ENCODE results near the gene OR10W1.

OR10W1 gene

DNA sequence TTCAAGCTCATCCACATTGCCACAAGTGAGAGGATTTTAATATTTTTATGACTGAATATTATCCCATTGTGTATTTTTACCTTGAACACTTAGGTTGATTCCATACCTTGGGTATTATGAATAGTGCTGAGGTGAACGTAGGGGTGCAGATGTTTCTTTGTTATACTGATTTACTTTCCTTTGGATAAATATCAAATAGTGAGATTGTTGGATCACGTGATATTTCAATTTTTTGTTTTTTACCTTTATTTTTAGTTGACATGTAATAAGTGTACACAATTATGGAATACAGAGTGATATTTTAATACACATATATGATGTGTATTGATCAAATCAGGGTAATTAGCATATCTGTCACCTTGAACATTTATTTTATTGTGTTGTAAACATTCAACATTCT lies 8.1 kb downstream of the OR10W1 start:
- Histone ChIP-seq H4K20me1 (ENCODE audit: control insufficient read depth, insufficient read depth, low read depth, low read length) (no peaks in the 10 kb centered on the region), H3K4me1 (ENCODE audit: control insufficient read depth, low read length) (no peaks in the 10 kb centered on the region), H3K9me3 (ENCODE audit: control insufficient read depth, insufficient read depth, low read length) (no peaks in the 10 kb centered on the region), H3K9me2 (replicated peaks; ENCODE audit: control insufficient read depth, low read length) (no peaks in the 10 kb centered on the region; the same call in 1 of the 2 replicates), H3K27ac (ENCODE audit: low read depth, low read length) (no peak overlapping the region), H3K27me3 (ENCODE audit: control insufficient read depth, low read length) (no peaks in the 10 kb centered on the region), H3F3A (ENCODE audit: control insufficient read depth, insufficient read depth) (no peaks in the 10 kb centered on the region), H3K4me3 (ENCODE audit: low read length) (no peak overlapping the region), H3K79me2 (ENCODE audit: control insufficient read depth, low read length) (no peaks in the 10 kb centered on the region), H3K4me2 (ENCODE audit: low read length) (no peak overlapping the region), H3K36me3 (ENCODE audit: control insufficient read depth, low read length) (no peaks in the 10 kb centered on the region)
- no peak for TF ChIP-seq EZH2phosphoT487 (IDR thresholded peaks at IDR 0.05; ENCODE audit: borderline replicate concordance, low read length)
- TF ChIP-seq, protein P1, sequence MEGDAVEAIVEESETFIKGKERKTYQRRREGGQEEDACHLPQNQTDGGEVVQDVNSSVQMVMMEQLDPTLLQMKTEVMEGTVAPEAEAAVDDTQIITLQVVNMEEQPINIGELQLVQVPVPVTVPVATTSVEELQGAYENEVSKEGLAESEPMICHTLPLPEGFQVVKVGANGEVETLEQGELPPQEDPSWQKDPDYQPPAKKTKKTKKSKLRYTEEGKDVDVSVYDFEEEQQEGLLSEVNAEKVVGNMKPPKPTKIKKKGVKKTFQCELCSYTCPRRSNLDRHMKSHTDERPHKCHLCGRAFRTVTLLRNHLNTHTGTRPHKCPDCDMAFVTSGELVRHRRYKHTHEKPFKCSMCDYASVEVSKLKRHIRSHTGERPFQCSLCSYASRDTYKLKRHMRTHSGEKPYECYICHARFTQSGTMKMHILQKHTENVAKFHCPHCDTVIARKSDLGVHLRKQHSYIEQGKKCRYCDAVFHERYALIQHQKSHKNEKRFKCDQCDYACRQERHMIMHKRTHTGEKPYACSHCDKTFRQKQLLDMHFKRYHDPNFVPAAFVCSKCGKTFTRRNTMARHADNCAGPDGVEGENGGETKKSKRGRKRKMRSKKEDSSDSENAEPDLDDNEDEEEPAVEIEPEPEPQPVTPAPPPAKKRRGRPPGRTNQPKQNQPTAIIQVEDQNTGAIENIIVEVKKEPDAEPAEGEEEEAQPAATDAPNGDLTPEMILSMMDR (IDR thresholded peaks at IDR 0.05; ENCODE audit: low read depth, low read length, poor library complexity, severe bottlenecking) = no peak

DNA sequence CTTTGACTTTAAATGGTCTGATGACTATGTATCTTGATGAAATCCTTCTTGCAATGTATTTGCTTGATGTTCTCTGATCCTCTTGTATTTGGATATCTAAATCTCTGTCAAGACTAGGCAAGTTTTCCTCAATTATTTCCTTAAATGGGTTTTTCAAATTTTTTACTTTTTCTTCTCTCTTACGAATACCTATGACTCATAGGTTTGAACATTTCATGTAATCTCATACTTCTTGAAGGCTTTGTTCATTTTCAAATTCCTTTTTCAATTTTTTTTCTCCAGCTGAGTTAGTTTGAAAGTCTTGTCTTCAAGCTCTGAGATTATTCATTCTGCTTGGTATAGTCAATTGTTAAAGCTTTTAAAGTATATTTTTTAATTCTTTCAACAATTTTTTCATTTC lies 13.1 kb downstream of the OR10W1 start:
- H3K4me3 ChIP-seq (ENCODE audit: low read length) = no peak overlapping the region
- no peaks in the 10 kb centered on the region for H3F3A ChIP-seq (ENCODE audit: control insufficient read depth, insufficient read depth)
- TF ChIP-seq, protein P1 (IDR thresholded peaks at IDR 0.05; ENCODE audit: low read depth, low read length, poor library complexity, severe bottlenecking) = no peak
- TF ChIP-seq EZH2phosphoT487 (IDR thresholded peaks at IDR 0.05; ENCODE audit: borderline replicate concordance, low read length) = no peak
- H3K79me2 ChIP-seq (ENCODE audit: control insufficient read depth, low read length) = no peaks in the 10 kb centered on the region
- H3K9me3 ChIP-seq (ENCODE audit: control insufficient read depth, insufficient read depth, low read length) = no peaks in the 10 kb centered on the region
- H3K4me2 ChIP-seq (ENCODE audit: low read length) = no peak overlapping the region
- H3K27me3 ChIP-seq (ENCODE audit: control insufficient read depth, low read length) = no peaks in the 10 kb centered on the region
- no peaks in the 10 kb centered on the region for H3K4me1 ChIP-seq (ENCODE audit: control insufficient read depth, low read length)
- no peaks in the 10 kb centered on the region for H4K20me1 ChIP-seq (ENCODE audit: control insufficient read depth, insufficient read depth, low read depth, low read length)
- no peaks in the 10 kb centered on the region for H3K9me2 ChIP-seq (replicated peaks; ENCODE audit: control insufficient read depth, low read length)
- H3K36me3 ChIP-seq (ENCODE audit: control insufficient read depth, low read length) = no peaks in the 10 kb centered on the region
- no peak overlapping the region for H3K27ac ChIP-seq (ENCODE audit: low read depth, low read length)

DNA sequence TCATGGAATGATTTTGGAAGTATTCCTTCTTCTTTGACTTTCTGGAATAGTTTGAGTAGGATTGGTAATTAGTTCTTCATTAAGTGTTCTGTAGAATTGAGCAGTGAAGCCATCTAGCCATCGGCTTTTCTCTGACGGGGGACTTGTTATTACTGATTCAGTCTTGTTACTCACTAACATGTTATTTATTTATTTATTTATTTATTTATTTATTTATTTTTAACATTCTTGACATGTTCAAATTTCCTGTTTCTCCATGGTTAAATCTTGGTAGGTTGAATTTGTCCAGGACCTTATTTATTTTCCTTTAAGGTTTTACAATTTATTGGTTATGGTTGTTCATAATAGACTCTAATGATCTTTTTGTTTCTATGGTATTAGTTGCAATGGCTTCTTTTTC lies 24.1 kb downstream of the OR10W1 start:
- H3K36me3 ChIP-seq (ENCODE audit: control insufficient read depth, low read length) = no peaks in the 10 kb centered on the region
- no peaks in the 10 kb centered on the region for H3K4me1 ChIP-seq (ENCODE audit: control insufficient read depth, low read length)
- no peak overlapping the region for H3K4me3 ChIP-seq (ENCODE audit: low read length)
- TF ChIP-seq, protein P1 (IDR thresholded peaks at IDR 0.05; ENCODE audit: low read depth, low read length, poor library complexity, severe bottlenecking) = no peak
- no peak for TF ChIP-seq EZH2phosphoT487 (IDR thresholded peaks at IDR 0.05; ENCODE audit: borderline replicate concordance, low read length)
- no peaks in the 10 kb centered on the region for H3F3A ChIP-seq (ENCODE audit: control insufficient read depth, insufficient read depth)
- H3K27me3 ChIP-seq (ENCODE audit: control insufficient read depth, low read length) = no peaks in the 10 kb centered on the region
- H3K79me2 ChIP-seq (ENCODE audit: control insufficient read depth, low read length) = no peaks in the 10 kb centered on the region
- no peaks in the 10 kb centered on the region for H3K9me2 ChIP-seq (replicated peaks; ENCODE audit: control insufficient read depth, low read length)
- no peaks in the 10 kb centered on the region for H3K9me3 ChIP-seq (ENCODE audit: control insufficient read depth, insufficient read depth, low read length)
- H3K27ac ChIP-seq (ENCODE audit: low read depth, low read length) = no peak overlapping the region
- no peak overlapping the region for H3K4me2 ChIP-seq (ENCODE audit: low read length)
- H4K20me1 ChIP-seq (ENCODE audit: control insufficient read depth, insufficient read depth, low read depth, low read length) = no peaks in the 10 kb centered on the region
